ENCODE results near the gene ALOX15.
A peak's percentile ranks its signal among the peaks of the same experiment; 100 is the strongest.
"Not testable (repeated sequence)": the region's sequence is repeated elsewhere in the genome, so short reads cannot be mapped to it uniquely, and the experiment has no call there.

ALOX15 gene

GRCh38 chr17:4641297-4642195 is at the start of gene ALOX15:
TSS of gene ALOX15 (minus strand) at chr17:4641678. CDS start at chr17:4641651, 27 bp downstream.
- DNase-seq = no peak

GRCh38 chr17:4690745-4691144 is 49.3 kb upstream of the ALOX15 start:
- DNase-seq = no peak

GRCh38 chr17:4689872-4690271 is 48.4 kb upstream of the ALOX15 start:
- DNase-seq = not testable (repeated sequence)

GRCh38 chr17:4683739-4684138 is 42.3 kb upstream of the ALOX15 start:
- DNase-seq = not testable (repeated sequence)

- no peak for DNase-seq
These were observed 38.2 kb upstream of the ALOX15 start for GRCh38 chr17:4679658-4680057.

GRCh38 chr17:4678448-4679026 is 37.1 kb upstream of the ALOX15 start:
- no peak for DNase-seq

GRCh38 chr17:4676791-4677190 is 35.3 kb upstream of the ALOX15 start:
- DNase-seq = no peak

- DNase-seq = no peak
These were observed 34.3 kb upstream of the ALOX15 start for GRCh38 chr17:4675791-4676190.

- no peak for DNase-seq
These were observed 33.2 kb upstream of the ALOX15 start for GRCh38 chr17:4674685-4674998.

GRCh38 chr17:4673986-4674684 is 32.7 kb upstream of the ALOX15 start:
- no peak for DNase-seq

- no peak for DNase-seq
These were observed 31.7 kb upstream of the ALOX15 start for GRCh38 chr17:4673169-4673568.

GRCh38 chr17:4672751-4673150 is 31.3 kb upstream of the ALOX15 start:
- no peak for DNase-seq

GRCh38 chr17:4672055-4672630 is 30.7 kb upstream of the ALOX15 start:
- DNase-seq = no peak

- DNase-seq = no peak
These were observed 25.7 kb upstream of the ALOX15 start for GRCh38 chr17:4667166-4667565.

GRCh38 chr17:4666296-4666695 is 24.8 kb upstream of the ALOX15 start:
- no peak for DNase-seq

GRCh38 chr17:4665027-4665426 is 23.5 kb upstream of the ALOX15 start:
- DNase-seq = no peak

- no peak for DNase-seq
These were observed 22.8 kb upstream of the ALOX15 start for GRCh38 chr17:4664230-4664629.

- no peak for DNase-seq
These were observed 22.2 kb upstream of the ALOX15 start for GRCh38 chr17:4663711-4664110.

- DNase-seq = peak; percentile 74
These were observed 17.2 kb upstream of the ALOX15 start for GRCh38 chr17:4658478-4659305.

- no peak for DNase-seq
These were observed 16.2 kb upstream of the ALOX15 start for GRCh38 chr17:4657678-4658077.

- DNase-seq = not testable (repeated sequence)
These were observed 14.5 kb upstream of the ALOX15 start for GRCh38 chr17:4655933-4656332.

- DNase-seq = no peak
These were observed 11.5 kb upstream of the ALOX15 start for GRCh38 chr17:4652997-4653396.

- DNase-seq = no peak
These were observed 7.3 kb upstream of the ALOX15 start for GRCh38 chr17:4648741-4649140.

Data from activated effector memory CD4-positive, alpha-beta T cell treated with anti-CD3 and anti-CD28 coated beads, Interleukin-2, amount 50 U/mL, for 16 hours (primary cell).